Mucosa of descending colon (tissue), 3 donors: ENCODE data around the gene TEX26. TPM values are rescaled to one million over a fixed set of nuclear protein-coding genes. Genes with fewer than 3 reads are reported as not detected.
"Not testable (repeated sequence)": the region's sequence is repeated elsewhere in the genome, so short reads cannot be mapped to it uniquely, and the experiment has no call there.

Experiments
- ATAC-seq: fragments of 200-7000 bp; cut with Tn5 transposase; one replicate; pipeline ENCODE4 v1.9.1; 2020; ENCODE audit warnings: mild to moderate bottlenecking, moderate library complexity
- DNase-seq, 3 donors: peaks; one replicate each; pipeline ENCODE4 v3.0.0-alpha.2; 2020
- H3K36me3 ChIP-seq: fragments of 200-600 bp; one replicate; pipeline ENCODE4 v1.8.0; 2021; ENCODE audit warnings: low read depth, mild to moderate bottlenecking
- H3K4me1 ChIP-seq: fragments of 200-600 bp; one replicate; pipeline ENCODE4 v1.8.0; 2021; ENCODE audit warnings: low read depth, mild to moderate bottlenecking
- H3K4me3 ChIP-seq: fragments of 200-600 bp; one replicate; pipeline ENCODE4 v1.8.0; 2021; ENCODE audit warnings: mild to moderate bottlenecking
- H3K9me3 ChIP-seq: fragments of 200-600 bp; one replicate; pipeline ENCODE4 v1.8.0; 2021; ENCODE audit warnings: mild to moderate bottlenecking
- CTCF ChIP-seq: fragments of 200-600 bp; IDR thresholded peaks from one replicate; pipeline ENCODE4 v1.8.0; 2022; ENCODE audit warnings: antibody characterized with exemption, mild to moderate bottlenecking
- intact Hi-C, 2 donors: fragments of 100-400 bp; cut with DNase I in 1 of 2; cut with micrococcal nuclease in 1 of 2; formaldehyde crosslinking; loops; one replicate each; pipeline versions ENCODE4 v1.11.0 to v1.11.1; 2022; cut with DNase I, micrococcal nuclease
- total RNA-seq, 3 donors: library from RNA; stranded (reverse); fragmentation: NEBNext Ultra II Directional in 2 of 3; extraction: Animal tissue kit (Norgen Biotek cat#: 25700) in 2 of 3; gene quantifications; one replicate each; pipeline versions ENCODE4 v1.2.1 to v1.2.4, GENCODE V29; 2021 to 2023
- donor health status: DM: no; HTN: no; CAD: no; lungs with moderate emphysema.
- donor health status: DM: no; HTN: no; CAD: no.
- donor health status: DM: no; HTN: yes; CAD: no.

TEX26 gene
- total RNA-seq, 3 donors from 2014 or later: not detected

- Histone ChIP-seq H3K4me3 (no peak overlapping the region), H3K36me3 (no peaks in the 10 kb centered on the region), H3K9me3 (no peaks in the 10 kb centered on the region), H3K4me1 (no peaks in the 10 kb centered on the region)
- intact Hi-C loops: no loop called here
- no peak for TF ChIP-seq CTCF
- ATAC-seq: no peak
- no peak for DNase-seq
These were observed 9.0 kb upstream of the TEX26 start for GRCh38 chr13:30923418-30923817.

- H3K4me1 ChIP-seq: no peaks in the 10 kb centered on the region
- H3K36me3 ChIP-seq: no peaks in the 10 kb centered on the region
- H3K4me3 ChIP-seq: no peak overlapping the region
- ATAC-seq (no peak), DNase-seq (no peak)
- intact Hi-C loops: no loop called here
- TF ChIP-seq CTCF: no peak
- H3K9me3 ChIP-seq: no peaks in the 10 kb centered on the region
These were observed 7.7 kb upstream of the TEX26 start for GRCh38 chr13:30924721-30925120.

GRCh38 chr13:30925429-30925828, 7.0 kb upstream of the TEX26 start:
- no peak for DNase-seq

GRCh38 chr13:30926781-30927180, 5.7 kb upstream of the TEX26 start:
- intact Hi-C loops: no loop called here
- no peak for ATAC-seq

More at GRCh38 chr13:30925429-30925828, 7.0 kb upstream of the TEX26 start:
- no peak for ATAC-seq
- Histone ChIP-seq H3K36me3 (no peaks in the 10 kb centered on the region), H3K4me3 (no peak overlapping the region), H3K9me3 (no peaks in the 10 kb centered on the region), H3K4me1 (no peaks in the 10 kb centered on the region)
- TF ChIP-seq CTCF: no peak
- intact Hi-C loops: no loop called here

GRCh38 chr13:30927188-30927587, 5.3 kb upstream of the TEX26 start:
- intact Hi-C loops: not testable (repeated sequence)

More at GRCh38 chr13:30926781-30927180, 5.7 kb upstream of the TEX26 start:
- TF ChIP-seq CTCF: no peak
- no peak for DNase-seq
- H3K36me3 ChIP-seq: no peaks in the 10 kb centered on the region
- no peaks in the 10 kb centered on the region for H3K9me3 ChIP-seq
- no peak overlapping the region for H3K4me3 ChIP-seq
- no peaks in the 10 kb centered on the region for H3K4me1 ChIP-seq

GRCh38 chr13:30927595-30927994, 4.9 kb upstream of the TEX26 start:
- Histone ChIP-seq H3K4me3 (no peak overlapping the region), H3K9me3 (no peaks in the 10 kb centered on the region), H3K36me3 (no peaks in the 10 kb centered on the region), H3K4me1 (no peaks in the 10 kb centered on the region)
- no peak for DNase-seq
- intact Hi-C loops: no loop called here
- TF ChIP-seq CTCF: no peak
- no peak for ATAC-seq

More at GRCh38 chr13:30927188-30927587, 5.3 kb upstream of the TEX26 start:
- H3K4me1 ChIP-seq, ATAC-seq, DNase-seq, H3K4me3 ChIP-seq, H3K36me3 ChIP-seq, H3K9me3 ChIP-seq: not testable (repeated sequence)
